22Rv1 (cell line): ENCODE measurements around the gene SPTBN1.

ENCODE experiments used
- CTCF ChIP-seq: fragments of 450-650 bp; IDR thresholded peaks from 2 replicates; pipeline ENCODE4 v1.5.1; 2017; ENCODE audit warnings: mild to moderate bottlenecking
- ZFX ChIP-seq: fragments of 450-650 bp; IDR thresholded peaks from 2 replicates; pipeline ENCODE4 v1.6.1; 2017; ENCODE audit warnings: antibody characterized with exemption, borderline replicate concordance

- TF ChIP-seq CTCF = no peak
- no peak for TF ChIP-seq ZFX
These were observed 5.1 kb downstream of the SPTBN1 start for GRCh38 chr2:54461261-54461660.
